T-helper 2 cell treated with Interferon-gamma antibody and Interleukin-4, amounts not matched to agents 5 μg/mL and 100 μg/mL, for 36 hours (primary cell): ENCODE measurements around the gene NCK2.

ENCODE experiments used
- DNase-seq: peaks from one replicate; pipeline ENCODE4 v3.0.0; 2021; ENCODE audit warnings: low spot score
- H3K27ac Mint-ChIP-seq: one replicate; pipeline ENCODE4 v1.8.0; 2021; ENCODE audit warnings: mild to moderate bottlenecking, mixed read lengths
- H3K27me3 Mint-ChIP-seq: one replicate; pipeline ENCODE4 v1.8.0; 2021; ENCODE audit warnings: low read depth, mixed read lengths
- H3K36me3 Mint-ChIP-seq: one replicate; pipeline ENCODE4 v1.8.0; 2021; ENCODE audit warnings: low read depth, mixed read lengths
- H3K4me1 Mint-ChIP-seq: one replicate; pipeline ENCODE4 v1.8.0; 2021; ENCODE audit warnings: low read depth, mixed read lengths
- H3K4me3 Mint-ChIP-seq: one replicate; pipeline ENCODE4 v1.8.0; 2022; ENCODE audit warnings: mild to moderate bottlenecking, moderate library complexity, mixed read lengths
- H3K9me3 Mint-ChIP-seq: one replicate; pipeline ENCODE4 v1.8.0; 2021; ENCODE audit warnings: mixed read lengths

Gene NCK2

DNA sequence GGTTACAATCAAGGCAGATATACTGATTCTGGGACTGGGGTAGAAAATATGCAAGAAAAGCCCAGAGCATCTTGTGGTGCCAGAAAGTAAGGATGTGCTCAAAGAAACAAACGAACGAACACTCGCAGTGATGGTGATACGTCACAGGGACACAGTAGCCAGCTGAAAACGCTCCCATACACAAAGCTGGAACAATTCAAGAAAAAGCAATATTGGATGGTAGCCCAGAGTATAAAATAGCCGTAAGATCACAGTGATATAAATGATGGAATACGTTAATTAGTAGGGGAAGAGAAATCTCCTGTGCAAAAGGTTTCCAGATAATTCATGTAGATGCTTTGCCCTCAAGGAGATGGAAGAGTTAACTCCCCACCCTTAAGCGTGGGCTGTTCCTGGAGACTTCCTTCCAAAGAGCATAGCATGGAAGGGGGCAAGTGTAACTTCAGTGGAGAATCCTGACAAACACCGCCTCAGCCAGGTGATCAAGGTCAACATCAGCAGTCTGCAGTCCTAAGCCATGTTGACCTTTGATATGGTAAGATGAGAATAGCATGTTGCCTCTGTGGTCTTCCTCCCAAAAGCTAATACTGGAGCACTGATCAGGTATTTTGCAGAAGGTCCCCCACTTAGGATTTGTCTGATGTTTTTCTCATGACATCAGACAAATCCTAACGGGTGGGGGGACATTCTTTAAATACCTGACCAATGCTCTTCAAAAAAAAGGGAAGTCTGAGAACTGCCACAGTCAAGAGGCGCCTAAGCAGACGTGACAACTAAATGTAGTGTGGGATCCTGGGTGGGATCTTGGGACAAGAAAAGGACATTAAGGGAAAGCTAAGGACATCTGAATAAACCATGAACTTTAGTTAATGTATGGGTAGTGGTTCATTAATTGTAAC lies 99.0 kb downstream of the NCK2 start:
- peaks cover 54% of the 10 kb centered on the region for H3K36me3 Mint-ChIP-seq
- H3K27ac Mint-ChIP-seq: no peak overlapping the region
- DNase-seq: no peak
- H3K4me1 Mint-ChIP-seq: peaks cover 58% of the 10 kb centered on the region
- H3K4me3 Mint-ChIP-seq: no peak overlapping the region
- H3K9me3 Mint-ChIP-seq: no peaks in the 10 kb centered on the region
- H3K27me3 Mint-ChIP-seq: no peaks in the 10 kb centered on the region

DNA sequence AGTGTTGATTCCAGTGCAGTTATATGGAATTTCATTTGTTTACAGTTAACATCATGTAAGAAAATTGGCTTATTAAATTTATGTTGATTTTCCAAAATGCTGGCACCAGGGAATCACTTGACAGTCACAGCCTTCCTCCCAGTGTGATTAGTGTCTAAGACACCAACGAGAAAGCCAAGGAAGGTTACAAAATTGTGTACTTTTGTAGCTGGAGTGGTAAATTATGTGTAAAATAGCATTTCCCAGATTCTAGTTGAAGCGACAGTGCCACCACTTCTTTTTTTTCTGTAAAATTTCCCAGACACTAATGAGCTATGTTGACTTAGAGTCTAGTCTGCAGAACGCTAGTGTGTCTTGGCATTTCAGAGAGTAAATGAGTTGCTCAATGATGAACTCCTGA lies 101.3 kb downstream of the NCK2 start:
- H3K4me3 Mint-ChIP-seq: no peak overlapping the region
- peaks cover 44% of the 10 kb centered on the region for H3K4me1 Mint-ChIP-seq
- no peak overlapping the region for H3K27ac Mint-ChIP-seq
- H3K9me3 Mint-ChIP-seq: no peaks in the 10 kb centered on the region
- no peak for DNase-seq
- H3K36me3 Mint-ChIP-seq: peaks cover 40% of the 10 kb centered on the region
- H3K27me3 Mint-ChIP-seq: no peaks in the 10 kb centered on the region

DNA sequence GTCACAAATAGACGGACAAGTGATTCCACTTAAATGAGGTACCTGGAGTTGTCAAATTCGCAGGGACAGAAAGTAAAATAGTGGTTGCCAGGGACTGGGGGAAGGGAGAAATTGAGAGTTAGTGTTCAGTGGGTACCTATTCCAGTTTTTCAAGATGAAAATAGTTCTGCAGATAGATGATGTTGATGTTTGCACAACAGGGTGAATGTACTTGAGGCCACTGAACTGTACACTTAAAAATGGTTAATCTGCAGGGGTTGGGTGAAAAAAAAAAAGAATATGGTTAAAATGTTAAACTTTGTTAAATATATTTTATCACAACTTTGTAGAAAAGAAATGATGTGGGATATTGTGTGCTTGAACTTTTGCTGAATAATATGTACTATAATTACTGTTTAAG lies 102.3 kb downstream of the NCK2 start:
- no peaks in the 10 kb centered on the region for H3K9me3 Mint-ChIP-seq
- H3K4me1 Mint-ChIP-seq: peaks cover 38% of the 10 kb centered on the region
- no peak for DNase-seq
- no peak overlapping the region for H3K4me3 Mint-ChIP-seq
- peaks cover 34% of the 10 kb centered on the region for H3K36me3 Mint-ChIP-seq
- H3K27ac Mint-ChIP-seq: no peak overlapping the region
- no peaks in the 10 kb centered on the region for H3K27me3 Mint-ChIP-seq

DNA sequence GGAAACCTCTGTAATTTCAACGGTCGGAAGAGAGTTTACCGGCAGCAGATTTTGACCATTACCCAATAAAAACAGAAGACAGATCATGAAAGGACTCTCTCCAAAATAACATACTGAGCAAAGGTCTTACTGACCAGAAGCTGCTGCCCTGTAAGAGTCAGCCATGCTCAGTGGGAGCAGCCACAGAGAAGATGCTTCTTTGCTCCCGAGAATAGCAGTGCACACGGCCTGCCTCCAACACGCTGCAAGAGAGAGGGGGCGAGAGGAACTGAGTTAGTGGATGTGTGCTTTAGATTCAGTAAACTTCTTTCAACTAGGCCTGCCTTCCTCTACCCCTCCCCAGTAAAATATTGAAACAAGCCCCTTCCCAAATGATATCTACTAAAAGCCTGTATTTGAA lies 103.7 kb downstream of the NCK2 start:
- DNase-seq: no peak
- Mint-ChIP-seq H3K4me1 (peaks cover 36% of the 10 kb centered on the region), H3K27me3 (no peaks in the 10 kb centered on the region), H3K9me3 (no peaks in the 10 kb centered on the region), H3K27ac (peak overlapping the region; percentile 13), H3K36me3 (peaks cover 30% of the 10 kb centered on the region), H3K4me3 (no peak overlapping the region)

DNA sequence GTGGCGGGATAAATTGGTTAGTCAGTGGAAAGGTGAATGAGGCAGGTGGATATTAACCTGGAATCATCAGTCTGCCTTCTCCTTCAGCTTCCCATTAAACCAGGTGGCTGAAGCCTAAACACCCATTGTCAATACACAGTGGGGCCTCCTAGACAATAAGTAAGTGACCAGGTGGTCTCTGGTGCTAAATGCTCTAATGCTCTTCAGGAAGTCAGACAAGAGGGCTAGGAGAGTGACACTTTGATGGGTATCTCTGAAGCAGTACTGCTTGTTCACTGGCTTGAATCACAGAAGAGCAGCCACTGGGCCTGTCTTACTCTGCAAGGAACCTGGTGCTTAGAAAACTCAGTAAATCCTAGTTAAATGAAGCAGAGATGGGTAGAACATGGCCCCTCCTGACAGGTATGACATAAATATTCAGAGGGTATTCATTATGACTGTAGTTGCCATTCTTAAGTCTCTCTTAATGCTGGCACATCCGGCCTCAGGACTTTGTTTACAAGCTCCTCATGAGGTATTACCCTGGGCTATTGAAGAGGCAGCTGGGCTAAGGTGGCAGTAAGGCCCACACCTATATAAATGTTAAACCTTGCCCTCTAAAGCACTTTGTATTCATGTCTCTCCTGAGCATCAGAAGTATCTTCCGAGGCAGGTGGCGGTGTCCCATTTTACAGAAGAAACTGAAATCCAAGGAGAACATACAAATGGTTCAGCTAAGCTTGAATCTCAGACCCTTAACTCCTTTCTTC lies 104.9 kb downstream of the NCK2 start:
- Mint-ChIP-seq H3K27me3 (no peaks in the 10 kb centered on the region), H3K9me3 (no peaks in the 10 kb centered on the region), H3K36me3 (peaks cover 28% of the 10 kb centered on the region), H3K4me3 (no peak overlapping the region), H3K27ac (no peak overlapping the region), H3K4me1 (peaks cover 33% of the 10 kb centered on the region)
- DNase-seq: no peak

DNA sequence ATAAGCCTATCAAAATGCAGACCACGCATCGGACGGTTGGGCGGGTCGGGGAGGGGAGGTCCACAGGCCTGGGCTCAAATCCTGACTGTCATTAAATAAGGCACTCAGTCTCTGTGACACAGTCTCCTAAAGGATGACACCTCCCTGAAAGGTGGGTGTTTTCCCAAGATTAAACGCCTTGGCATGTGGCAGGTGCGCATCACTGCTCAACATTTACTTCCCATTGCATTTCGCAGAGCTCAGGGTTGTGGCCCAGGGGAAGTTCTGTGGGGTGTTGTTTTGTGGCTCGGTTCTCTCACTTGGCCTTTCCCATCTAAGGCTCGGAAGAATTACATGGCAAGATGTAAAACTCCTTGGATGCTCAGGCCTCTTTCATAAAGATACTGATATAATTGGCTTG lies 107.4 kb downstream of the NCK2 start:
- Mint-ChIP-seq H3K27me3 (no peaks in the 10 kb centered on the region), H3K4me3 (no peak overlapping the region)

DNA sequence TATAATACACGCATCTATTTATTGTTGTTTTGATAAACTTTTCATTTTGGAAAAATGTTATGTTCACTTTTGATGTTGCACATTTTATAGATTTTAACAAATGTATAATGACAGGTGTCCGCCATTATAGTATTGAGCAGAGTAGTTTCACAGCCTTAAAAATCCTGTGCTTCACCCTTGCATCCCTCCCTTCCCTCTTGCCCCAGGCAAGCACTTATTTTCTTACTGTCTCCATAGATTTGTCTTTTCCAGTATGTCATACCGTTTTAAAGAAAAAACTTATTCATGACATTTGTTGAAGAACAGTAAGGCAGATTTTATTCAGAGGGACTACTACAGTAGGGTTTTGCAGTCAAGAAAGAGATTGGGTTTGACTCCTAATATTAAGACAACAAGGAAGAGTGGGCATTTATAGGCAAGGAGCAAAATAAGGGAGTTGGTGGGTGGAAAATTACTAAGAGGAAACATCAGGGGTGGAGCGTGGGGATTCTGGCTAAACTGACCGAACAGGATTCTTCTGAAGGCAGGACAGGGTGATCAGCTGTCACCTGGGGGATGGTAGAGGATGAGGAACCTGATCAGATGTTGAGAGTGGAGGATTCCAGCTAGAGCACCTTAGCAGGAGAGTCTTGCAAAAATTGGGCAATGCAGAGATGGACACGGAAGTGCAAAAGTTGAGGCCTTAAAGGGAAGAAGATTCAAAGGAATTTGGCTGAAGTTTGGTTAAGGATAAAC lies 108.8 kb downstream of the NCK2 start:
- peaks cover 48% of the 10 kb centered on the region for H3K4me1 Mint-ChIP-seq
- H3K9me3 Mint-ChIP-seq: no peaks in the 10 kb centered on the region
- H3K27me3 Mint-ChIP-seq: no peaks in the 10 kb centered on the region
- DNase-seq: no peak
- no peak overlapping the region for H3K27ac Mint-ChIP-seq
- no peak overlapping the region for H3K4me3 Mint-ChIP-seq
- peaks cover 31% of the 10 kb centered on the region for H3K36me3 Mint-ChIP-seq

More for the DNA sequence above, 107.4 kb downstream of the NCK2 start:
- Mint-ChIP-seq H3K27ac (no peak overlapping the region), H3K4me1 (peaks cover 41% of the 10 kb centered on the region), H3K9me3 (no peaks in the 10 kb centered on the region), H3K36me3 (peaks cover 37% of the 10 kb centered on the region)
- no peak for DNase-seq

DNA sequence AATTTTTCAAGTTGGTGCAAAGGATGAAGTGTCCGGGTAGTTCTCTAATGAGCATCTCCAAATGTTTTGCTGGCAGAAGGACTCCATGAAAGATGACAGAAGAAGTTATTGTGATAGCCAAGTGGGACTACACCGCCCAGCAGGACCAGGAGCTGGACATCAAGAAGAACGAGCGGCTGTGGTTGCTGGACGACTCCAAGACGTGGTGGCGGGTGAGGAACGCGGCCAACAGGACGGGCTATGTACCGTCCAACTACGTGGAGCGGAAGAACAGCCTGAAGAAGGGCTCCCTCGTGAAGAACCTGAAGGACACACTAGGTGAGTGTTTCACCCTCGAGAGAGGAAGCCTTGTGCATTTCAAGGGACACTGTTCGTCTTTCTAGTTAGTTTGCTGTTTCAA lies 110.3 kb downstream of the NCK2 start:
- no peak for DNase-seq
- no peaks in the 10 kb centered on the region for H3K9me3 Mint-ChIP-seq
- H3K4me3 Mint-ChIP-seq: peak overlapping the region; percentile 33
- no peaks in the 10 kb centered on the region for H3K27me3 Mint-ChIP-seq
- H3K4me1 Mint-ChIP-seq: peaks cover 48% of the 10 kb centered on the region
- peak overlapping the region; percentile 23 for H3K27ac Mint-ChIP-seq
- H3K36me3 Mint-ChIP-seq: peaks cover 34% of the 10 kb centered on the region

DNA sequence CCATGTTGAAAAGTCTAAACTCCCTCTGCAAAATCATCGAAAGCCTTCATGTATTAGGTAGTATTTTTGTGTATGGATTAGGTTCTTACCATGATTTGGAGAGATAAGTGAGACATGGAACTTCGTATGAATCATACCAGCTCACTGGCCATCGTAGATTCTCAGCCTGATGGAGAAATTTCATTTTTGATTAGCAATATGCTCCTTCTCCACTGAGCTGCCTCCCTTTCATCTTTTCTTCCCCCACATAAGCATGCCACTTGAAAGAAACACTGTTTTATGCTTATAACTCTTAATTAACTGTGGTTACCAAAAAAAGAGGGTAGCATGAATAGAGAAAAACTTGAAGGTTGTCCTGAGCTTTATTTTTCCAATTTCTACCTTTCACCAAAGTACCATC lies 111.9 kb downstream of the NCK2 start:
- DNase-seq: no peak
- peaks cover 62% of the 10 kb centered on the region for H3K4me1 Mint-ChIP-seq
- peak overlapping the region; percentile 88 for H3K27ac Mint-ChIP-seq
- peaks cover 41% of the 10 kb centered on the region for H3K36me3 Mint-ChIP-seq
- no peaks in the 10 kb centered on the region for H3K27me3 Mint-ChIP-seq
- no peaks in the 10 kb centered on the region for H3K9me3 Mint-ChIP-seq
- H3K4me3 Mint-ChIP-seq: peak overlapping the region; percentile 78

DNA sequence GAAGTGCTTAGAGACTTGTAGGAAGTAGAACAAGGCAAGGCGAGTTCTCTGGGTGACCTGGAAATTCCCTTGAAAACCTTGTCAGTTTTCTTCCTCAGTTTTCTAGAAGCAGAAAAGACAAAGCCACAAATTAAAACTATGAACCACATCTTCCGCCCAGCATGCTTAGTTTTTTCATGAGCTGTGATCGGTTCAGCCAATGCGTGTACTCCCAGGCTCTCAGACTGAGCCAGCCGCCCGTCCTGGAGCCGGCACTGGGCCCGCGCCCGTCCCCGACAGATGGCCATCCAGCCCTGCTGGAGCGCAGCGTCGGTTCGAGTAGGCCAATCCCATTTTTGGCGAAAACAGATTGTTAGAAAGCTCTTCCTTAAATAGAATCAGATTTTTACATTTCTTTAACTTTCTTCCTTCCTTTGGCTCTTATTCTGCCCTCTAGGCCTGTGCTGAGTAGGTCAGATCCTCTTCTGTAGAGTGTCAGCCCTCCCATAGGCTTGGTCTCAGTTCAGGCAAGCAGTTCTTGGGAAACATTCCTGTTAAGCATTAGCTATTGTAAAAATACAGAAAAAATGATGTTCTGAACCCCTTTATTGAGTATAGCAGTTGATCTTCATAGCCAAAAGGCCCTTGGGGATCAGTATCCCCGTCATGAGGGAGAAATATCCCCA lies 112.5 kb downstream of the NCK2 start:
- Mint-ChIP-seq H3K27ac (peak overlapping the region; percentile 88), H3K4me1 (peaks cover 61% of the 10 kb centered on the region), H3K27me3 (no peaks in the 10 kb centered on the region)

DNA sequence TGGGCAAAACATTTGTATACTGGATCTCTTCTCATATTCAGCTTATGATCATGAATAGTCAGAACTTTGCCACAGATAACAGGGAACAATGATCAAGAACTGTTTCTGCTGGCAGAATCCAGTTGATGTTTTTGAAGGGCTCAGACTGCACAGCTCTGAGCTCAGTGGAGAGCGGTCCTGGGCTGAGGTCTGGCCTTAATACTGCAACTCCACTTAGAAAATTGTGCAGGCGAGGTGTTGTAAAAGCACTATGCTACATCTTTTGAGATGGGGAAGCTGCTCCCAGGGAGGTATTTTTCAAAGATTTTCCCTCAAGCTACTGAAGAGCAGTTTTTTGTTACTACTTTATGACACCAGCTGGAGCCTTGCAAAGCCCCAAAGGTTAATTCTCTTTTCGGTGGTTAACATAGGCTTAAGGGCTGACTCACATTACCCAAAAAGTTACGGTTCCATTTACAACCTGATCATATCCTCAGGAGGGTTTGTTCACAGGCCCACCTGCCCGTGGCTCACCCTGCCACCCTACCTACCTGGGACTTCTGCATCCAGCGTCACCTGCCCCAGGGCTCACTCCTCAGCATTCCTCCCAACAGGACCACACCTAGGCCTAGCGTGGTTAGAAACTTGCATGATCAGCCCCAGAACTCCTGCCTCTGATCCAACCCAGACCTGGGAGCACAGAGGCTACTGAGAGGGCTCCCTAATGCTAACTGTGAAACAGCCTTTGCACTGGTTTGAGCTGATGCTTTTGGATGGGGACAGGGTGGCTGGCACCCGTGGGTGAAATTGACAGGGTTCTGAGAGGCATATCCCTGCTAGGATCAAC lies 114.4 kb downstream of the NCK2 start:
- H3K27ac Mint-ChIP-seq: peak overlapping the region; percentile 62
- no peaks in the 10 kb centered on the region for H3K27me3 Mint-ChIP-seq
- peaks cover 37% of the 10 kb centered on the region for H3K36me3 Mint-ChIP-seq
- H3K4me3 Mint-ChIP-seq: peak overlapping the region; percentile 47
- H3K9me3 Mint-ChIP-seq: no peaks in the 10 kb centered on the region
- H3K4me1 Mint-ChIP-seq: peaks cover 66% of the 10 kb centered on the region
- DNase-seq: peak; percentile 43

More for the DNA sequence above, 112.5 kb downstream of the NCK2 start:
- Mint-ChIP-seq H3K36me3 (peaks cover 41% of the 10 kb centered on the region), H3K4me3 (peak overlapping the region; percentile 78), H3K9me3 (no peaks in the 10 kb centered on the region)
- DNase-seq: peak; percentile 46

DNA sequence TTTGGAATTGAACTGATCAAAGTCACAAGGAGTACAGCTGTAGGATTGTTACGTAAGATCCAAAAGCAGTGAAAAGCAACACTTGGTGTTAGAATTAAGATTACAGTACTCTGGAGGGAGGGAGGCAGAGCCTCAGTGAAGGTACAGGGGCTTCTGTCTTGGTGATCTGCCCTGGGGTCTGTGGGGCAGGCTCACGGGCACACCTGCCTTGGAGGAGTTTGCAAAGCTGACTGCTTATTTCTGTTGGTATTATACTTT lies 114.9 kb downstream of the NCK2 start:
- no peak overlapping the region for H3K27ac Mint-ChIP-seq
- H3K27me3 Mint-ChIP-seq: no peaks in the 10 kb centered on the region
- no peaks in the 10 kb centered on the region for H3K9me3 Mint-ChIP-seq
- H3K36me3 Mint-ChIP-seq: peaks cover 37% of the 10 kb centered on the region
- H3K4me3 Mint-ChIP-seq: no peak overlapping the region
- H3K4me1 Mint-ChIP-seq: peaks cover 66% of the 10 kb centered on the region
- DNase-seq: no peak

DNA sequence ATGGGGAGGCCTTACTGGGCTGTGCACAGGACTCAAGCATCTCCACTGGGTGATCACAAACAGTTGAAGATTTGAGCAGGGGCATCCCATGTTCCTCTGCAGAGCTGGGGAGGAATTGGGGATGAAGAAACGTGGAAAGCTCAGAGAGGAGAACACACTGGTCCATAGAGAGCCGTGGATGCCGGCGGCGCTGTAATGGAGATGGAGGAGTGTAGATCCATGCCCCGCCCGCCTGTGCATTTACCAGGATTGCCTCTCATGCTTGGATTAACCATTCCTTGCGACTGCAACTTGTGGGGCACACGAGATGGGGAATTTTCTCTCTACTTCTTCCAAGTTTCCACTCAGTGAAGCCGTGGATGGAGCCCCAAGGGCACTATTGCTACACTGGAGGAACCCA lies 115.9 kb downstream of the NCK2 start:
- peaks cover 29% of the 10 kb centered on the region for H3K36me3 Mint-ChIP-seq
- no peaks in the 10 kb centered on the region for H3K9me3 Mint-ChIP-seq
- H3K4me3 Mint-ChIP-seq: peak overlapping the region; percentile 42
- peaks cover 68% of the 10 kb centered on the region for H3K4me1 Mint-ChIP-seq
- no peak for DNase-seq
- no peaks in the 10 kb centered on the region for H3K27me3 Mint-ChIP-seq
- H3K27ac Mint-ChIP-seq: no peak overlapping the region
